B cell (primary cell): ENCODE results near the gene GRID2. TPM values are rescaled to one million over a fixed set of nuclear protein-coding genes. Genes with fewer than 3 reads are reported as not detected.

Source experiments
- ATAC-seq: fragments of 200-7000 bp; cut with Tn5 transposase; one replicate; pipeline ENCODE4 v1.10.0; 2021; ENCODE audit warnings: low read depth, mild to moderate bottlenecking, moderate number of reproducible peaks, moderate library complexity
- CTCF ChIA-PET: fragments of 350-600 bp; sonication (Branson Sonifier 250); formaldehyde crosslinking; loops from one replicate; lab custom pipeline; 2021; ENCODE audit warnings: antibody characterized with exemption, inconsistent platforms; lab: Charles Lee
- POLR2A ChIA-PET: fragments of 350-600 bp; sonication (Branson Sonifier 250); formaldehyde crosslinking; loops from one replicate; lab custom pipeline; 2021; ENCODE audit warnings: antibody characterized with exemption; lab: Charles Lee
- DNase-seq: peaks from one replicate; pipeline ENCODE4 v3.0.0; 2013
- H2AFZ ChIP-seq: 2 replicates; pipeline ENCODE4 v1.6.1; 2012; ENCODE audit warnings: mild to moderate bottlenecking, low read depth, low read length; ENCODE audit not compliant: insufficient read depth, poor library complexity, severe bottlenecking
- H3K27ac ChIP-seq, 2 donors: 1 replicate in 1 of 2; 2 replicates in 1 of 2; pipeline ENCODE4 v1.5.1; 2012 to 2013; ENCODE audit warnings: low read length in 2 of 2, mild to moderate bottlenecking in 2 of 2, moderate library complexity in 1 of 2
- H3K27me3 ChIP-seq, 4 experiments: fragments of 200-600 bp in 1 of 4; sonication (generic) in 1 of 4; replicated peaks in 1 of 4; 1 replicate in 2 of 4; 2 replicates in 2 of 4; pipeline versions ENCODE4 v1.6.1 to v1.7.0; 2013 to 2016; ENCODE audit warnings: low read length in 3 of 4, mild to moderate bottlenecking in 2 of 4, mixed read lengths in 1 of 4, moderate library complexity in 1 of 4; ENCODE audit not compliant: insufficient read depth in 4 of 4, control insufficient read depth in 3 of 4; ENCODE audit errors: control extremely low read depth in 1 of 4
- H3K36me3 ChIP-seq, 2 experiments: replicated peaks in 1 of 2; 1 replicate in 1 of 2; 2 replicates in 1 of 2; pipeline versions ENCODE4 v1.6.1 to v1.7.1; 2013; ENCODE audit warnings: low read length in 1 of 2; ENCODE audit not compliant: insufficient read depth in 2 of 2, control insufficient read depth in 1 of 2; ENCODE audit errors: control extremely low read depth in 1 of 2, extremely low read depth in 1 of 2
- H3K4me1 ChIP-seq, 2 donors: fragments of 200-600 bp in 1 of 2; sonication (generic) in 1 of 2; 1 replicate in 1 of 2; 2 replicates in 1 of 2; pipeline versions ENCODE4 v1.5.1 to v1.6.1; 2013 to 2017; ENCODE audit warnings: low read length in 2 of 2; ENCODE audit not compliant: control insufficient read depth in 2 of 2, insufficient read depth in 2 of 2
- H3K4me2 ChIP-seq: replicated peaks from 2 replicates; pipeline ENCODE3; 2012; ENCODE audit warnings: mild to moderate bottlenecking, low read depth, low read length; ENCODE audit not compliant: poor library complexity, severe bottlenecking
- H3K4me3 ChIP-seq, 5 experiments: fragments of 200-600 bp in 1 of 5; sonication (generic) in 1 of 5; 1 replicate in 3 of 5; 2 replicates in 2 of 5; pipeline versions ENCODE4 v1.5.1 to v1.7.0; 2011 to 2016; ENCODE audit warnings: low read length in 4 of 5, mild to moderate bottlenecking in 4 of 5, low read depth in 2 of 5, control low read depth in 1 of 5, moderate library complexity in 1 of 5; ENCODE audit not compliant: insufficient read depth in 1 of 5; ENCODE audit errors: control extremely low read depth in 1 of 5, extremely low read depth in 1 of 5
- H3K79me2 ChIP-seq: fragments of 200-600 bp; sonication (generic); one replicate; pipeline ENCODE4 v1.6.0; 2016; ENCODE audit warnings: low read length; ENCODE audit not compliant: control insufficient read depth, insufficient read depth
- H3K9ac ChIP-seq: fragments of 200-600 bp; sonication (generic); 2 replicates; pipeline ENCODE4 v1.6.1; 2017; ENCODE audit warnings: mild to moderate bottlenecking, low read length, moderate library complexity
- H3K9me3 ChIP-seq, 3 donors: one replicate each; pipeline versions ENCODE4 v1.6.1 to v1.7.1; 2013; ENCODE audit warnings: low read length in 2 of 3; ENCODE audit not compliant: control insufficient read depth in 2 of 3, insufficient read depth in 1 of 3; ENCODE audit errors: control extremely low read depth in 1 of 3
- H4K20me1 ChIP-seq: 2 replicates; pipeline ENCODE4 v1.6.0; 2012; ENCODE audit warnings: mild to moderate bottlenecking, low read length; ENCODE audit not compliant: insufficient read depth, control insufficient read depth, poor library complexity, severe bottlenecking
- H3K27ac Mint-ChIP-seq: one replicate; pipeline ENCODE4 v1.8.0; 2021; ENCODE audit warnings: mixed read lengths
- H3K27me3 Mint-ChIP-seq: one replicate; pipeline ENCODE4 v1.8.0; 2021; ENCODE audit warnings: mixed read lengths
- H3K4me1 Mint-ChIP-seq: one replicate; pipeline ENCODE4 v1.8.0; 2021; ENCODE audit warnings: mixed read lengths
- H3K4me3 Mint-ChIP-seq: one replicate; pipeline ENCODE4 v1.8.0; 2021; ENCODE audit warnings: mixed read lengths
- H3K9me3 Mint-ChIP-seq: one replicate; pipeline ENCODE4 v1.8.0; 2022; ENCODE audit warnings: mixed read lengths; ENCODE audit not compliant: insufficient read depth
- EZH2 ChIP-seq: IDR thresholded peaks from 2 replicates; pipeline ENCODE4 v1.6.1; 2012; ENCODE audit warnings: borderline replicate concordance, low read depth, mild to moderate bottlenecking, moderate library complexity, low read length; ENCODE audit not compliant: insufficient read depth, poor library complexity, severe bottlenecking
- WGBS: methylation state at CpG from one replicate; pipeline ENCODE4 v1.1.5; 2013; ENCODE audit warnings: missing lambda C conversion rate; ENCODE audit not compliant: insufficient coverage; 5-methylcytosine and 5-hydroxymethylcytosine counted together
- intact Hi-C: fragments of 100-400 bp; cut with micrococcal nuclease; formaldehyde crosslinking; loops from one replicate; pipeline ENCODE4 v1.10.0; 2022
- polyA plus RNA-seq: library from polyadenylated mRNA; depleted of rRNA; stranded (reverse); fragments of >200 nt; gene quantifications from 2 replicates; pipeline ENCODE4 v1.2.3, GENCODE V29; 2012
- total RNA-seq, 2 donors: library from RNA; stranded (reverse); fragments of 120-200 nt in 1 of 2; gene quantifications; 1 replicate in 1 of 2; 2 replicates in 1 of 2; pipeline versions ENCODE4 v1.2.3 to v1.2.4, GENCODE V29; 2013 to 2022
- TF ChIP-seq, protein P1 (sequence below): fragments of 200-600 bp; IDR thresholded peaks from one replicate; pipeline ENCODE4 v1.8.0; 2022; ENCODE audit warnings: antibody characterized with exemption, mild to moderate bottlenecking

The GRID2 gene
- total and polyA plus RNA-seq, 2 donors (not counting 1 experiment from before 2014, with no cell fraction given): not detected

DNA sequence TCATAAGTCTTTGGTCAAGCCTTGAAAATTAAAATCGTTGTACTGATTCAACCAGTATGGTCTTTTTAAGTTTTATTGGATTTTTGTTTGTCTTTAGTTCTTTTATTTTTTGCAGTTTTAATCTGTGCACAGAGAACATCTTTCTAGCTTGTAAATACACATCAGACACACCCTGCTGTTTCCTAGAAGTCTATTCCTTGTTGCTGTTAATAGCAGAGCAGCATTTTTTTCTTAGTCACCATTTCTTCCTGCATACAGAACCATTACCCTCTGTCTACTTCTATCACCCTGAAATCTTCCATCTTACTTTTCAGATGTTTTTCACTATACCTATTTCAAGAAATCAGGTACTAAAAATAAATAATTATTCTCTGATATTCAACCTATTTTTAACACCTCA, 375.4 kb downstream of the GRID2 start:
- DNase-seq: no peak
- no CpG with 5 or more reads among the region's 1 CpG for WGBS

DNA sequence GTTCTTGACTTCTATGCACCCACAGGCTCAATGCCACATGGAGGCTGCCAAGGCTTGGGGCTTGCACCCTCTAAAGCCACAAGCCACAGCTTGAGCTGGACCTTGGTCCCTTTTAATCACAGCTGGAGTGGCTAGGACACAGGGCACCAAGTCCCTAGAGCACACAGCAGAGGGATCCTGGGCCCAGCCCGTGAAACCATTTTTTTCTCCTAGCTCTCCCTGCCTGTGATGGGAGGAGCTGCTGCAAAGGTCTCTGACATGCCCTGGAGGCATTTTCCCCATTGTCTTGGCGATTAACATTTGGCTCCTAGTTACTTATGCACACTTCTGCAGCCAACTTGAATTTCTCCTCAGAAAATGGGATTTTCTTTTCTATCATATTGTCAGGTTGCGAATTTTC, 410.9 kb downstream of the GRID2 start:
- TF ChIP-seq, protein P1, sequence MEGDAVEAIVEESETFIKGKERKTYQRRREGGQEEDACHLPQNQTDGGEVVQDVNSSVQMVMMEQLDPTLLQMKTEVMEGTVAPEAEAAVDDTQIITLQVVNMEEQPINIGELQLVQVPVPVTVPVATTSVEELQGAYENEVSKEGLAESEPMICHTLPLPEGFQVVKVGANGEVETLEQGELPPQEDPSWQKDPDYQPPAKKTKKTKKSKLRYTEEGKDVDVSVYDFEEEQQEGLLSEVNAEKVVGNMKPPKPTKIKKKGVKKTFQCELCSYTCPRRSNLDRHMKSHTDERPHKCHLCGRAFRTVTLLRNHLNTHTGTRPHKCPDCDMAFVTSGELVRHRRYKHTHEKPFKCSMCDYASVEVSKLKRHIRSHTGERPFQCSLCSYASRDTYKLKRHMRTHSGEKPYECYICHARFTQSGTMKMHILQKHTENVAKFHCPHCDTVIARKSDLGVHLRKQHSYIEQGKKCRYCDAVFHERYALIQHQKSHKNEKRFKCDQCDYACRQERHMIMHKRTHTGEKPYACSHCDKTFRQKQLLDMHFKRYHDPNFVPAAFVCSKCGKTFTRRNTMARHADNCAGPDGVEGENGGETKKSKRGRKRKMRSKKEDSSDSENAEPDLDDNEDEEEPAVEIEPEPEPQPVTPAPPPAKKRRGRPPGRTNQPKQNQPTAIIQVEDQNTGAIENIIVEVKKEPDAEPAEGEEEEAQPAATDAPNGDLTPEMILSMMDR: no peak
- TF ChIP-seq EZH2: no peak
- H3K27ac ChIP-seq: no peak overlapping the region
- H4K20me1 ChIP-seq: no peaks in the 10 kb centered on the region
- no peaks in the 10 kb centered on the region for H3K79me2 ChIP-seq
- no peak overlapping the region for H3K4me2 ChIP-seq
- POLR2A ChIA-PET: no interaction called here
- H2AFZ ChIP-seq: no peak overlapping the region
- H3K9me3 Mint-ChIP-seq: no peaks in the 10 kb centered on the region
- H3K4me1 ChIP-seq: no peaks in the 10 kb centered on the region
- no peaks in the 10 kb centered on the region for H3K27me3 Mint-ChIP-seq
- 91% methylated on average over 3 of the region's 3 CpGs for WGBS
- H3K27ac Mint-ChIP-seq: no peak overlapping the region
- no peak overlapping the region for H3K9ac ChIP-seq
- H3K4me3 ChIP-seq: no peak overlapping the region
- H3K27me3 ChIP-seq: no peaks in the 10 kb centered on the region
- no peaks in the 10 kb centered on the region for H3K4me1 Mint-ChIP-seq
- H3K4me3 Mint-ChIP-seq: no peak overlapping the region
- ATAC-seq: no peak
- intact Hi-C loops: no loop called here
- DNase-seq: no peak
- H3K9me3 ChIP-seq: no peaks in the 10 kb centered on the region
- CTCF ChIA-PET: no interaction called here
- H3K36me3 ChIP-seq: no peaks in the 10 kb centered on the region

More for the DNA sequence above, 375.4 kb downstream of the GRID2 start:
- intact Hi-C loops: no loop called here
- H3K4me3 ChIP-seq: no peak overlapping the region
- no peaks in the 10 kb centered on the region for H3K4me1 ChIP-seq
- Mint-ChIP-seq H3K27ac (no peak overlapping the region), H3K4me1 (no peaks in the 10 kb centered on the region), H3K4me3 (no peak overlapping the region), H3K27me3 (no peaks in the 10 kb centered on the region), H3K9me3 (no peaks in the 10 kb centered on the region)
- H4K20me1 ChIP-seq: no peaks in the 10 kb centered on the region
- H3K36me3 ChIP-seq: no peaks in the 10 kb centered on the region
- H3K4me2 ChIP-seq: no peak overlapping the region
- no peaks in the 10 kb centered on the region for H3K79me2 ChIP-seq
- TF ChIP-seq, protein P1: no peak
- TF ChIP-seq EZH2: no peak
- no peak for ATAC-seq
- H3K27me3 ChIP-seq: no peaks in the 10 kb centered on the region
- H2AFZ ChIP-seq: no peak overlapping the region
- ChIA-PET POLR2A (no interaction called here), CTCF (no interaction called here)
- no peak overlapping the region for H3K9ac ChIP-seq
- peaks cover 0 to 3% (median 0%) of the 10 kb centered on the region in 3 donors for H3K9me3 ChIP-seq
- no peak overlapping the region for H3K27ac ChIP-seq
